Activated CD8-positive, alpha-beta memory T cell treated with anti-CD3 and anti-CD28 coated beads, Interleukin-2, amount 50 U/mL, for 1 hour (primary cell): ENCODE measurements around the gene SDK2.

Source experiments
- DNase-seq: peaks from one replicate; pipeline ENCODE4 v3.0.0-alpha.2; 2020; ENCODE audit errors: extremely low read depth

SDK2 gene

GRCh38 chr17:73452009-73452408 is 192.2 kb downstream of the SDK2 start:
- no peak for DNase-seq

DNA sequence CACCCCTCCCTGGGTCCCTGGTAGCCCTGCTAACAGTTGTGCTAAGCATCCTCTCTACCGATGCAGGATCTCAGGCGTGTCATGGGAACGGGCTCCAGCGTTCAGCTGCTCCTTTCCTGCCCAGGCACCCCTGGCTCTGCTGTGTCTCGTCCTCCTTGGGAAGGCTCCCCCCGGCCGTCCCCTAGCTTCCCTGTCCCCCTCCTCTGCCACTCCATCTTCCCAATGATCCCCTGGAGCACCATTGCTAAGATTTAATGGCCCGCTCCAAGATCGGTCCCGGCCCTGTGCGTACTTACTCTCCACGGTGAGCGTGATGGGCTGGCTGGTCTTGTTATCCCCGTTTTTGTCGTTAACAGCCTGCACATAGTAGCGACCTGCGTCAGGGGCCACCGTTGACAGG is 196.9 kb downstream of the SDK2 start:
- no peak for DNase-seq

DNA sequence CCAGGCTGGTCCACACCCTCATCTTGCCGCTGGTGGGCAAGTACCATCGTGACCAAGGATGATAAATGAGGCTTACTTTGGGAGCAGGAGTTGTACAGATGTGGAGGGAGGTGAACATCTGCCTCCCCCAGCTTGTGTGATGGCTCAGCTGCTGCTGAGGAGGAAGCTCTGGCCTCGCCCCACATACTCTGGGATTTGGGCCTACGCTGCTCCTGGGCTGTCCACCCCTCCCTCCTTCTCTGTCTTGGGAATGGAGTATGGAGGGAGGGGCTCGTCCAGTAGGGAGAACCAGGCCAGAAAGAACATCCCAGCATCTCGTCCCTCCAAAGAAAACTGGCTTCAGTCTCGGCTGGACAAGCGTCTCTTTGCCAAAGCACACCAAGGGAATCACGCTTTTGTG is 197.6 kb downstream of the SDK2 start:
- no peak for DNase-seq

DNA sequence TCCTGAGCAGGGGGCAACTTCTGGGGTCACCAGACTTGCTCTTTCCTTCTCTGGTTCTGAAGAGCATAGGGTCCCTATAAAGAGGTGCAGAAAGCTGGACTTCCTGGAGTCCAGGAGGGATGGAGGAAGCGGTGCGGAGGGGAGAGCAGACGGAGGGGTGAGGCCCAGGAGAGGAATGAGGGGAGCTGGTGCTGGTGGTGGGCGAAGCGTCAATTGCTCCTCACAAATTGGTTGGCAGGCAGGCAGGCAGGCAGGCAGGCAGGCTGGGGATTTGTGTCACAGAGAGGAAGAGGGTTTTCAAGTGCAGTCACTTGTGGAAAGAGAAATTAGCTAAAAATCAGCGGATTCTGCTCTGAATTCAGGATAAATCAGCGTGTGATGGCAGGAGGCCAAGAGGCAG is 198.8 kb downstream of the SDK2 start:
- no peak for DNase-seq

DNA sequence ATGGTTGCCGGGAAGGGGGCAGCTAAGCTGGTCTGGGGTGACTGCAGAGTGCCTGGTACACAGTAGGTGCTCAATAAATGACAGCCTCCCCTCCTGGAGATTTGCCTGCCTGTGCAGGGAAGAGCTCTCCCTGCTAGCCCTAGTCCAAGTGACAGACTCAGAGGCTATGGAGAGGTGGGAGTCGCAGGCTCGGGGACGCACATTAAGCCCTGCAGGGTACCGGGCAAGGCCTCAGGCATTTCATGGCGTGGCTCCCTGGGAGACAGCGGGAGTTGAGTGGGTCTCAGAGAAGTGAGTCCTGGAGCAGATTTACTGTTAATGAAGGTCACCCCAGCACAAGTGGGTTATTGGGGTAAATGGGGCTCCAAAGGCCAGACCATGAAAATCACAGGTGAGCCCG is 200.2 kb downstream of the SDK2 start:
- no peak for DNase-seq

DNA sequence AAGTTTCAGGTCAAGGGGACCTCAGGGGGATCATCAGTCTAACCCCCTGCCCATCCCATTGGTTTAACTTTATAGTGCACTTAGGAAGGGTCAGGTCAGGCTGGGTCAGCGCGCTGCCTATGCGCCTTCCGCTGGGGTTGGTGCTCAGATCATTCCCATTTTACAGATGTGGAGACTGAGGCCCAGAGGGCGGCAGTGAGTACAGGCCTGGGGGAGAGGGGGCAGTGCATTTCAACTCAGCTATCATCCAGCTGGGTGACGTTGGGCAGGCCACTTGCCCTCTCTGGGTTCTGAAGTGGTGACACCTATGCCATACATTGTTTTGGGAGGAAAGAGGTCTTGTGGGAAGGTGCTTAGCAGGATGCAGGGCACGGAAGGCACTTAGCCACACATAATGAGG is 204.6 kb downstream of the SDK2 start:
- DNase-seq, result no peak

GRCh38 chr17:73437826-73438225 is 206.4 kb downstream of the SDK2 start:
- no peak for DNase-seq

- DNase-seq, result no peak
Measured at GRCh38 chr17:73436954-73437353, 207.3 kb downstream of the SDK2 start.

GRCh38 chr17:73435412-73435811 is 208.8 kb downstream of the SDK2 start:
- DNase-seq, result no peak

DNA sequence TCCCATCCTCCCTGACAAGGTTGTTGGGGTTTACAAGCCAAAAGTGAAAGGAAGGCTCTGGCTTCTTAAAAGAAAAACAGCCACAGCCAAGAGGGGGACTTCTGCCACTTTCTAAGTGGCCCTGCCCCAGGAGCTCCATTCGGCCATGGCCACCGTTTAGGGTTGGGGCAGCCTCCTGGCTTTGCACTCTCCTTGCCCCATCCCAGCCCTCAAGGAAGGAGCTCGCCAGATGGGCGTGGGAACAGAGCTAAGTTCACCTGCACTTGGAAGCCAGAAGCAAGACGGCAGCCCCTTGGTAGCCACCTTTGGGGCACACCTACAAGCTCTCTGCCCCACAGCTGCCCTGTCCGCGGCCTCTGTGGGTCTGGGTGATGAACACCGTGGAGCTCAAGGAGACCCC is 210.1 kb downstream of the SDK2 start:
- DNase-seq, result no peak

DNA sequence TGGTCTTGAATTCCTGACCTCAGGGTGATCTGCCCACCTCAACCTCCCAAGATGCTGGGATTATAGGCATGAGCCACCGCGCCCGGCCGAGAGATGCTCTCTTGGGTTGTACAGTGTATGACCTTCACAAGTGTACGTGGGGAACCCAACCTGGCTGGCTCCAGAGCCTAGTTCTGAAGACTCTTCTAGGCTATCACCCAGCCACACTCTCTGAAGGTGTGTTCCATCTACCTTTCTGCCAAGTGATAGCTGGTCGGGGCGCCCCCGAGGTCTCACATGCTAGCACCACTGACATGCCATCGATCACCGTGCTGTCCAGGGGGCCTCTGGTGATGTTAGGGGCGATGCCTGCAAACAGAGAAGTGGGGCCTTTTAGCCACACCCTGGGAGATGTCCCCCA is 210.7 kb downstream of the SDK2 start:
- DNase-seq, result no peak

GRCh38 chr17:73432624-73433190 is 211.5 kb downstream of the SDK2 start:
- DNase-seq, result no peak

GRCh38 chr17:73431401-73432205 is 212.6 kb downstream of the SDK2 start:
- DNase-seq, result no peak

- no peak for DNase-seq
Measured at GRCh38 chr17:73430848-73431247, 213.4 kb downstream of the SDK2 start.

DNA sequence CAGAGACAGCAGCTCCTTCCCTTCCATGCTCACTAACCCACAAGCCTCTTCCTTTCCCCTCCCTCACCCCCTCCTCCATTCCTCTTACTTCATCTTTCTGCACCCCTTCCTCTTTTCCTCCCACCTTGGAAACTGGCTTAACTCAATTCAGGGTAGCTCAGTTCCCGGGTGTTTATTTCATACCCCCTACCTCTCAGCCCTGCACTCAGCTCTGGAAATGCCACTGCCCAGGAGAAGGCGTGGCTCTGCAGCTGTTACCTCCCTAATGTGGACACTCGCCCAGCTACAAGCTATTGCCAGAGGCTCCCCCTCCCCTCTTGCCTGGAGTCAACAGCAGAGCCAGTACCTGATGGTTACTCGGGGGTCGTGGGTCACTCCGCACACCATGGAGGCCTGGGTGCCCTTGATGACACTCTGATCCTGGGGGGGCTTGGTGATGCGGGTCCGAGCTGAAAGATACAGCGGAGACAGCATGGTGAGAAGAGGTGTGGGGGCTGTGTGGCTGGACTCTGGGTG is 214.0 kb downstream of the SDK2 start:
- no peak for DNase-seq

DNA sequence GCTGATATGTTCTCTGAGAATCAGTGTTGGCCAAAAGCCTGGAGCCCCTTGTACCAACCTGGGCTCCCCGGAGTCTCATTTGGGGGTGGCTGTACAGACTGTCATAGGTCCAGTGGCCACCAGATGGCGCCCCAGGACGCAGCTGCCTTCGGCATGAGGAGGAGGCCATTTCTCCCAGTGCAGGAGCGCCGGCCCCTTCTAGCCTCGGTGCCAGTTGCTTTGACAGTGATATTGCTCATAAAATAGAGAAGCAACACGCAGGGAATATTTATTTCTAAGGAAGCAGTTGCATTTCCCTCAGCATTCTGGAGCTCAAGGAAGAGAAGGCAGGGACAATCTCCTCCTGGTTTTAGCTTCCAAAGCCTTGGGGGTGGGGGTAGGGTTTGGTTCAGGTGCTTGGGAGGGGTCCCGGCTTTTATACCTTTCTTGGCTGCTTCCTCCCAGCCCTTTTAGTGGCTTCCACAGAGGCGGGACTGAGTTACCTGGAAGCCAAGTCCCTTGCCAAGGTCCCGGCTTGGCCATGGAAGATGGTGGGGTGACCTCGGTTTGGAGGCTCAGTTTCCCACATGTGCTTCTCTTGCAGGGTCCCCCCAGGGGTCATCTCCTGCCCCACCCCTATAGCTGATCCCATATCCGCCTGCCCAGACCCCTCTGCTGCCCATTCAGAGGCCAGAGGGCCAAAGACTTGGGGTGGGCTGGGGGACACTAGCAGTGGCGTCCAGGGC is 214.6 kb downstream of the SDK2 start:
- peak; percentile 58 for DNase-seq

DNA sequence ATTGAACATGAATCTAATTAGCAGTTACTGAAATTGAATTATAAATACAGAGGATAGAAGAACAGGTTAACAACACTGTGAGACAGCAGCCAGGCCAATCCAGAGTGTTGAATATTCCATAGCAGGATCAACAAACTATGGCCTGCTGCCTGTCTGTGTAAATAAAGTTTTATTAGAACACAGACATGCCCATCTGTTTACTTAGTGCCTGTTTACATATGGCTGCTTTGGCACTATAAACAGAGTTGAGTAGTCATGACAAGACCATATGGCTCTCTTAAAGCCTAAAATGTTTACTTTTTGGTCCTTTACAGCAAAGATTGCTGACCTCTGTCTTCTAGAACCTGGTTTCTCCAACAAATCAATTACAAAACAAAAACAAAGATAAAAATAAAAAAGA is 217.0 kb downstream of the SDK2 start:
- DNase-seq, result no peak

- no peak for DNase-seq
Measured at GRCh38 chr17:73424571-73424970, 219.7 kb downstream of the SDK2 start.

DNA sequence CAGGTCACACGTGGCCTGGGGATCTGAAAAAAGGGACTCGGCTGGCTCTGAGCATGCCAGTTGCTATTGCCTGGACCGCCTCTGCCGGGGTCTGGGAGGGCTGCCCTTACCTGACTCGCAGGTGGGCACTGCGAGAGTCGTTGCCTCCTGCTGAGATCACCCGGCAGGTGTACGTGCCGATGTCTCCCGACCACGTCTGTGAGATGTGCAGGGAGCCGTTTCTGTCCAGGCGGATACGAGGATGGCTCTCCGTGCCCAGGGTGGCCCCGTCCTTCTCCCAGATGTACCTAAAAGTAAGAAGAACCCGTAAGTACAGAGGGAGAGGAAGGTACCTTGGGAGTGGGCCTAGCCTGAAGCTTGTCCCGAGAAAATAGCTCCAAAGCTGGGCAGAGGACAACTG is 220.4 kb downstream of the SDK2 start:
- no peak for DNase-seq

GRCh38 chr17:73423159-73423715 is 221.0 kb downstream of the SDK2 start:
- no peak for DNase-seq

- DNase-seq, result no peak
Measured at GRCh38 chr17:73422121-73422520, 222.1 kb downstream of the SDK2 start.

DNA sequence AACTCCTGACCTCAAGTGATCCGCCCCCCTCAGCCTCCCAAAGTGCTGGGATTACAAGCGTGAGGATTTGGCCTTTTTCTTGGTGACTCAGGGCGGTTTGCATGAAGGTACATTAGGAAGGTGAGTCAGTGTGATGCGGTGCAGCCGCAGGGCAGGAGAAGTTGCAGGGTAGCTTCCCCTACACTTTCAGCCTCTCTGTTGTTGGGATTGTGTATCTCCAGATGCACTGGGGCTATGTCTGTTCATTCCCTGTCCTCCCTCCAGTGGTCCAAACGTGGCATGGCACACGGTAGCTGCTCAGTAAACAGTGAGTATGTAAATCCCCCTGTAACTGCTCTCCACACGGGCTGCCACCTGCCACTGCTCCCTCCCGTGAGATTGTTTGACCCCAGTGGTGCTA is 223.3 kb downstream of the SDK2 start:
- DNase-seq, result no peak

- DNase-seq, result no peak
Measured at GRCh38 chr17:73419881-73420280, 224.4 kb downstream of the SDK2 start.
